ENCODE measurements around the gene MAML2.

DNA sequence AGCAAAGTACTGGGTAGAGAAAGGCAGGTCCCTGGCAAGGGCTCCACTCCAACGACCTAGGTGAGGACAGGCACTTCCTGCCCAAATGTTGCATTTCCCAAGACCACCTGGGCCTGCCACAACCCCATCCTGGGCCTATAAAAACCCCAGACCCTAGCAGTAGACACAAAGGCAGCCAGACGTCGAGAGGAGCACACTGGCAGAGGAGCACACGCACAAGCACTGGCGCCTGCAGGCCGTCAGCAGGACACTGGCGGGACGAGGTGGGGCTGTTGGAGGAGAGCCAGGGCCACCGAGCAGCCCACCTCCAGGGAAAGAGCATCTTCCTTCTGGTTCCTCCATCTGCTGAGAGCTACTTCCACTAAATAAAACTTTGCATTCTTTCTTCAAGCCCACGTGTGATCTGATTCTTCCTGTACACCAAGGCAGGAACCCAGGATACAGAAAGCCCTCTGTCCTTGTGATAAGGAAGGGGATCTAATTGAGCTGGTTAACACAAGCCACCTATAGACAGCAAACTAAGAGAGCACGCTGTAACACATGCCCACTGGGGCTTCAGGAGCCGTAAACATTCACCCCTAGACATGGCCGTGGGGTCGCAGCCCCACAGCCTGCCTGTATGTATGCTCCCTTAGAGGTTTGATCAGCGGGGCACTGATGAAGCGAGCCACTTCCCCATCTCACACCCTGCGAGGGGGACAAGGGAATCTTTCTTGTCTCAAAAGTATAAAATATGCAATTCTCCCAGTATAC is 329.4 kb downstream of the MAML2 start:
- TF ChIP-seq, protein P1, sequence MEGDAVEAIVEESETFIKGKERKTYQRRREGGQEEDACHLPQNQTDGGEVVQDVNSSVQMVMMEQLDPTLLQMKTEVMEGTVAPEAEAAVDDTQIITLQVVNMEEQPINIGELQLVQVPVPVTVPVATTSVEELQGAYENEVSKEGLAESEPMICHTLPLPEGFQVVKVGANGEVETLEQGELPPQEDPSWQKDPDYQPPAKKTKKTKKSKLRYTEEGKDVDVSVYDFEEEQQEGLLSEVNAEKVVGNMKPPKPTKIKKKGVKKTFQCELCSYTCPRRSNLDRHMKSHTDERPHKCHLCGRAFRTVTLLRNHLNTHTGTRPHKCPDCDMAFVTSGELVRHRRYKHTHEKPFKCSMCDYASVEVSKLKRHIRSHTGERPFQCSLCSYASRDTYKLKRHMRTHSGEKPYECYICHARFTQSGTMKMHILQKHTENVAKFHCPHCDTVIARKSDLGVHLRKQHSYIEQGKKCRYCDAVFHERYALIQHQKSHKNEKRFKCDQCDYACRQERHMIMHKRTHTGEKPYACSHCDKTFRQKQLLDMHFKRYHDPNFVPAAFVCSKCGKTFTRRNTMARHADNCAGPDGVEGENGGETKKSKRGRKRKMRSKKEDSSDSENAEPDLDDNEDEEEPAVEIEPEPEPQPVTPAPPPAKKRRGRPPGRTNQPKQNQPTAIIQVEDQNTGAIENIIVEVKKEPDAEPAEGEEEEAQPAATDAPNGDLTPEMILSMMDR (IDR thresholded peaks at IDR 0.05; ENCODE audit: low read depth, low read length, missing input control): no peak
- TF ChIP-seq, protein P2, sequence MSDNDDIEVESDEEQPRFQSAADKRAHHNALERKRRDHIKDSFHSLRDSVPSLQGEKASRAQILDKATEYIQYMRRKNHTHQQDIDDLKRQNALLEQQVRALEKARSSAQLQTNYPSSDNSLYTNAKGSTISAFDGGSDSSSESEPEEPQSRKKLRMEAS (IDR thresholded peaks at IDR 0.05): no peak
- no peak for TF ChIP-seq TAF1 (conservative IDR thresholded peaks at IDR 0.05)
- TF ChIP-seq RAD21 (IDR thresholded peaks at IDR 0.05): no peak
- TF ChIP-seq SP1 (IDR thresholded peaks at IDR 0.05): no peak
- TF ChIP-seq HNF4G (IDR thresholded peaks at IDR 0.05): no peak
- TF ChIP-seq, protein P3, sequence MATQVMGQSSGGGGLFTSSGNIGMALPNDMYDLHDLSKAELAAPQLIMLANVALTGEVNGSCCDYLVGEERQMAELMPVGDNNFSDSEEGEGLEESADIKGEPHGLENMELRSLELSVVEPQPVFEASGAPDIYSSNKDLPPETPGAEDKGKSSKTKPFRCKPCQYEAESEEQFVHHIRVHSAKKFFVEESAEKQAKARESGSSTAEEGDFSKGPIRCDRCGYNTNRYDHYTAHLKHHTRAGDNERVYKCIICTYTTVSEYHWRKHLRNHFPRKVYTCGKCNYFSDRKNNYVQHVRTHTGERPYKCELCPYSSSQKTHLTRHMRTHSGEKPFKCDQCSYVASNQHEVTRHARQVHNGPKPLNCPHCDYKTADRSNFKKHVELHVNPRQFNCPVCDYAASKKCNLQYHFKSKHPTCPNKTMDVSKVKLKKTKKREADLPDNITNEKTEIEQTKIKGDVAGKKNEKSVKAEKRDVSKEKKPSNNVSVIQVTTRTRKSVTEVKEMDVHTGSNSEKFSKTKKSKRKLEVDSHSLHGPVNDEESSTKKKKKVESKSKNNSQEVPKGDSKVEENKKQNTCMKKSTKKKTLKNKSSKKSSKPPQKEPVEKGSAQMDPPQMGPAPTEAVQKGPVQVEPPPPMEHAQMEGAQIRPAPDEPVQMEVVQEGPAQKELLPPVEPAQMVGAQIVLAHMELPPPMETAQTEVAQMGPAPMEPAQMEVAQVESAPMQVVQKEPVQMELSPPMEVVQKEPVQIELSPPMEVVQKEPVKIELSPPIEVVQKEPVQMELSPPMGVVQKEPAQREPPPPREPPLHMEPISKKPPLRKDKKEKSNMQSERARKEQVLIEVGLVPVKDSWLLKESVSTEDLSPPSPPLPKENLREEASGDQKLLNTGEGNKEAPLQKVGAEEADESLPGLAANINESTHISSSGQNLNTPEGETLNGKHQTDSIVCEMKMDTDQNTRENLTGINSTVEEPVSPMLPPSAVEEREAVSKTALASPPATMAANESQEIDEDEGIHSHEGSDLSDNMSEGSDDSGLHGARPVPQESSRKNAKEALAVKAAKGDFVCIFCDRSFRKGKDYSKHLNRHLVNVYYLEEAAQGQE (IDR thresholded peaks at IDR 0.05): no peak
- TF ChIP-seq JUND (IDR thresholded peaks at IDR 0.05): no peak
- no peak for TF ChIP-seq EGR1 (IDR thresholded peaks at IDR 0.05; ENCODE audit: low read depth in 2 of 2)
- no peak for TF ChIP-seq YY1 (IDR thresholded peaks at IDR 0.05)
- TF ChIP-seq, protein P4, sequence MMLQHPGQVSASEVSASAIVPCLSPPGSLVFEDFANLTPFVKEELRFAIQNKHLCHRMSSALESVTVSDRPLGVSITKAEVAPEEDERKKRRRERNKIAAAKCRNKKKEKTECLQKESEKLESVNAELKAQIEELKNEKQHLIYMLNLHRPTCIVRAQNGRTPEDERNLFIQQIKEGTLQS (IDR thresholded peaks at IDR 0.05): no peak

All from liver (tissue), 3 donors.